ENCODE data around the gene PNPLA3. TPM values are rescaled to one million over a fixed set of nuclear protein-coding genes. Genes with fewer than 3 reads are reported as not detected.

The PNPLA3 gene, protein sequence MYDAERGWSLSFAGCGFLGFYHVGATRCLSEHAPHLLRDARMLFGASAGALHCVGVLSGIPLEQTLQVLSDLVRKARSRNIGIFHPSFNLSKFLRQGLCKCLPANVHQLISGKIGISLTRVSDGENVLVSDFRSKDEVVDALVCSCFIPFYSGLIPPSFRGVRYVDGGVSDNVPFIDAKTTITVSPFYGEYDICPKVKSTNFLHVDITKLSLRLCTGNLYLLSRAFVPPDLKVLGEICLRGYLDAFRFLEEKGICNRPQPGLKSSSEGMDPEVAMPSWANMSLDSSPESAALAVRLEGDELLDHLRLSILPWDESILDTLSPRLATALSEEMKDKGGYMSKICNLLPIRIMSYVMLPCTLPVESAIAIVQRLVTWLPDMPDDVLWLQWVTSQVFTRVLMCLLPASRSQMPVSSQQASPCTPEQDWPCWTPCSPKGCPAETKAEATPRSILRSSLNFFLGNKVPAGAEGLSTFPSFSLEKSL
- under 1 TPM; 0.58 to 0.70 TPM for total RNA-seq

GRCh38 chr22:43923631-43924464 lies at the start of gene PNPLA3:
Gene PNPLA3, plus strand, starts transcription at chr22:43923805. Its CDS starts 107 bp downstream, at chr22:43923912.
- H3K27ac Mint-ChIP-seq: peak within 1 kb of the TSS; percentile 53

GRCh38 chr22:43876866-43877509 lies 46.6 kb upstream of the PNPLA3 start:
- intact Hi-C loops (cut with micrococcal nuclease): no loop called here
- Mint-ChIP-seq H3K36me3 (ENCODE audit: low read depth) (no peaks in the 10 kb centered on the region), H3K4me1 (ENCODE audit: low read depth) (no peaks in the 10 kb centered on the region), H3K9me3 (no peaks in the 10 kb centered on the region), H3K27ac (no peak overlapping the region), H3K4me3 (no peak overlapping the region), H3K27me3 (peaks cover 7% of the 10 kb centered on the region)
- DNase-seq (no peak), ATAC-seq (no peak)
- TF ChIP-seq, protein P1, sequence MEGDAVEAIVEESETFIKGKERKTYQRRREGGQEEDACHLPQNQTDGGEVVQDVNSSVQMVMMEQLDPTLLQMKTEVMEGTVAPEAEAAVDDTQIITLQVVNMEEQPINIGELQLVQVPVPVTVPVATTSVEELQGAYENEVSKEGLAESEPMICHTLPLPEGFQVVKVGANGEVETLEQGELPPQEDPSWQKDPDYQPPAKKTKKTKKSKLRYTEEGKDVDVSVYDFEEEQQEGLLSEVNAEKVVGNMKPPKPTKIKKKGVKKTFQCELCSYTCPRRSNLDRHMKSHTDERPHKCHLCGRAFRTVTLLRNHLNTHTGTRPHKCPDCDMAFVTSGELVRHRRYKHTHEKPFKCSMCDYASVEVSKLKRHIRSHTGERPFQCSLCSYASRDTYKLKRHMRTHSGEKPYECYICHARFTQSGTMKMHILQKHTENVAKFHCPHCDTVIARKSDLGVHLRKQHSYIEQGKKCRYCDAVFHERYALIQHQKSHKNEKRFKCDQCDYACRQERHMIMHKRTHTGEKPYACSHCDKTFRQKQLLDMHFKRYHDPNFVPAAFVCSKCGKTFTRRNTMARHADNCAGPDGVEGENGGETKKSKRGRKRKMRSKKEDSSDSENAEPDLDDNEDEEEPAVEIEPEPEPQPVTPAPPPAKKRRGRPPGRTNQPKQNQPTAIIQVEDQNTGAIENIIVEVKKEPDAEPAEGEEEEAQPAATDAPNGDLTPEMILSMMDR (IDR thresholded peaks at IDR 0.05): no peak
- ChIA-PET CTCF (interaction anchor here (0.9 to 1.8 kb wide), 2 partner anchors 8 to 204 kb away, joined by 3 to 4 read pairs; no protein-coding TSS in a partner anchor), POLR2A (no interaction called here)

More at GRCh38 chr22:43923631-43924464, at the start of gene PNPLA3:
- H3K27me3 Mint-ChIP-seq: peaks cover 14% of the 10 kb centered on the region
- ATAC-seq (peak; percentile 94), DNase-seq (peak; percentile 86)
- ChIA-PET CTCF (interaction anchor here (0.8 to 1.5 kb wide), 2 partner anchors 22 to 41 kb away, joined by 3 to 5 read pairs; no protein-coding TSS in a partner anchor), POLR2A (no interaction called here)
- H3K9me3 Mint-ChIP-seq: no peaks in the 10 kb centered on the region
- H3K4me1 Mint-ChIP-seq (ENCODE audit: low read depth): peaks cover 4% of the 10 kb centered on the region
- intact Hi-C loops (cut with micrococcal nuclease): no loop called here
- peak within 1 kb of the TSS; percentile 63 for H3K4me3 Mint-ChIP-seq
- TF ChIP-seq, protein P1 (IDR thresholded peaks at IDR 0.05): no peak
- H3K36me3 Mint-ChIP-seq (ENCODE audit: low read depth): no peaks in the 10 kb centered on the region

- ChIA-PET POLR2A (no interaction called here), CTCF (no interaction called here)
- H3K9me3 Mint-ChIP-seq: no peaks in the 10 kb centered on the region
- no peak overlapping the region for H3K27ac Mint-ChIP-seq
- no peak for DNase-seq
- intact Hi-C loops (cut with micrococcal nuclease): no loop called here
- TF ChIP-seq, protein P1 (IDR thresholded peaks at IDR 0.05): no peak
- no peak overlapping the region for H3K4me3 Mint-ChIP-seq
- H3K27me3 Mint-ChIP-seq: peaks cover 6% of the 10 kb centered on the region
- no peak for ATAC-seq
- H3K4me1 Mint-ChIP-seq (ENCODE audit: low read depth): no peaks in the 10 kb centered on the region
- no peaks in the 10 kb centered on the region for H3K36me3 Mint-ChIP-seq (ENCODE audit: low read depth)
Observed at GRCh38 chr22:43878079-43878795, 45.4 kb upstream of the PNPLA3 start.

- ATAC-seq: no peak
- POLR2A ChIA-PET: no interaction called here
- CTCF ChIA-PET: no interaction called here
- peaks cover 6% of the 10 kb centered on the region for H3K27me3 Mint-ChIP-seq
- H3K9me3 Mint-ChIP-seq: no peaks in the 10 kb centered on the region
- TF ChIP-seq, protein P1 (IDR thresholded peaks at IDR 0.05): no peak
- no peak overlapping the region for H3K4me3 Mint-ChIP-seq
- H3K4me1 Mint-ChIP-seq (ENCODE audit: low read depth): no peaks in the 10 kb centered on the region
- no peak overlapping the region for H3K27ac Mint-ChIP-seq
- no peak for DNase-seq
- intact Hi-C loops (cut with micrococcal nuclease): no loop called here
- H3K36me3 Mint-ChIP-seq (ENCODE audit: low read depth): no peaks in the 10 kb centered on the region
Observed at GRCh38 chr22:43878831-43879550, 44.6 kb upstream of the PNPLA3 start.
